Measurements from ENCODE around the gene TENM4. TPM values are rescaled to one million over a fixed set of nuclear protein-coding genes. Genes with fewer than 3 reads are reported as not detected.

TENM4 gene
- polyA plus RNA-seq, 12 donors = 6.1 to 12.6 (median 7.8) TPM; not detected in 1

DNA sequence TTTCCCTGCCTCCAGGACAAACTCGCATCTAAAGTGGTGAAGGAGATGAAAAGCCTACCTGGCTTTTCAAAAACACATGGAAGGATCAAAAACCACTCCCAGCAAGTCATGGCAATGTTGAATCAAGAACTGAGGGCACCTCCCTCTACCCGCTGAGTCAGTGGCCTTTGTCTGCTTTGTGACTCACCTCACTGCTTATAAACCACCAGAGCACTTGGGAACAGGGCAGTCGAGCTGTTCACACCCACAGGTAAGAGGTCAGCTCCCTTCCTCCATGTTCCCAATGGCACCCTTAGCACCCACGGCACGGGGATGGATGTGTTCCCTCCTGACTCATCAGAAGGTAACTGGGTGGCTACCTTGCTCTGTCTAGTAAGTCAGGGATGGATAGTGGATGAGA lies 21.7 kb downstream of the TENM4 start:
- DNase-seq = no peak

DNA sequence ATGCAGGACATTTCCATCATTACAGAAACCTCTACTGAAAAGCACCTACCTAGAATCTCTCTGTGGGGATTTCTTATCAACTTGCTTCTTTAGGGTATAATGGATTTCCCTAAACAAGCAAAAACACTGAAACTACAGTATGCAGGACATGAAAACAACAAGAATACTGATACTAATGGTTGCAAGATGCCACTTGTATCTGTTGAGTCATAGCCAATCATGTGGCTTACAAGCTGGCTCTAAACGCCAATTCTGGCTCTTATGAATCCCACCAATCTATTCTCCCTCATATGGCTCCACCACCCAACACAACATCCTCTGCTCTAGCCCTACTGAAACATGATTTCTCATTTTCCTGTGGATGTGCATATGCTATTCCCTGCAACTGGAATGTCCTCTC lies 22.6 kb downstream of the TENM4 start:
- no peak for DNase-seq

DNA sequence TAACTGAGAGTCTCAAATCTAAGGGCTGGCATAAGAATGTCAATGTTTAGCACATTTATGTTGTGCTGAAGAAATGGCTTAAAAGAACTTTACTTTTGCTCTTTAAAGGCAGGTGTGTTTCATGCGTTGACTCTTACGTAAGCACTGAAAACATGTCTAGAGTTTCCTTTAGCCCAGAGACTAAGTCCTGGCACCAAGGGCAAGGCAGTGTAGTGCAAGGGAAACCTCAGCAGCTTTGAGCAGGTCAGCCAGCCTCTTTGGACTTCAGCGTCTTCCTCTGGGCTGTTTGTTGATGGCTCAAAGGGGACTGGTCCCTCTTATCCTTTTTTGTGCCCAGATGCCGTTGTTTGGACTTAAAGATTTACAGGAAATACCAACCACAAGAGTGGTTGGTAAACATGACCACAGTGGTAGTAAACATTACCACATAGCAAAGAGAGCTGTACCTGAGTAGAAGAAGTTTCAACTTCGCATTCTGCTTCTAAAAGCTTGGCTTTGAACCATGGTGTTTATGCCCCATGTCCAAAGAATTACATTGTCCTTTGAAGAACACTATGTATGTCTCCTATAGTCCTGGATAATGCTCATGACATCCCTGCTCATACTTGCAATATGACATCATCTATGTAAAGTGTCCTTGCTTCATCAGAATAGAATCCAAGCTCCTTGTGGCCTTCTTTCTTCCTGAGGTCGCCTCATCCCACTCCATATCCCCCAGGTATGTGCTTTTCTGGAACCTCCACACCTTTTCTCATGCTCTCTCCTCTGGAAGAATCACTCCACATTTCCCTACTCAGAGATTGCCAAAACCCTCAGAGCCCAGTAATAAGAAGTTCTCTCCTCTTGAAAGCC lies 23.5 kb downstream of the TENM4 start:
- no peak for DNase-seq

DNA sequence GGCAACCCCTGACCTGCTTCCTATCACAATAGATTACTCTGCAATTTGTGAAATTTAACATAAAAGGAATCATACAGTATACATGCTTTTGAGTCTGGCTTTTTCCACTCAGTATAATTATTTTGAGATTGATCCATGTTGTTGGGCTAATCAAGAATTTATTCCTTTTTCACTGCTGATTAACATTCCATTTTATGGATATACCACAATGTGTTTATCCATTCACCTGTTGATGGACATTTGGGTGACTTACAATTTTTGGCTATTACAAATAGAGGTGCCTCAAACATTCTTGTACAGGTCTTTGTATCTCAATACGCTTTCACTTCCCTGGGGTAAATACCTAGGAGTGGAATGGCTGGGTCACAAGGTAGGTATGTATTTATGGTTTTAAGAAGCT lies 24.9 kb downstream of the TENM4 start:
- no peak for DNase-seq

DNA sequence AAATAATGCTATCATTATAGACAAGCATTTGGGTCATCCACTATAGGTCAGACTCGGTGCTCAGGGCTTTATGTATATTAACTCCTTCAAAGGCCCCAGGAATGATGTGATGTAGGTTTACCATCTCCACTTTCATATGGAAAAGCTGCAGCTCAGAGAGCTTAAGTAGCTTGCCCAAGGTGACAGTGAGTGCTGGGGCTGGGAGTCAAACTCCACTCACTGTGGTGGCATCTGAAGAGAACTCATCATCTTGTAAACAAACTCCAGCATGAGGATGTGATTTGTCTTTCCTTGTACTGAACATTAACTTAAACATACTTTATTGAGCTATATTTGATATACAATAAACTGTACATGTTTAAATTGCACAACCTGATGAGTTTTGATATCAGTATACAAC lies 25.4 kb downstream of the TENM4 start:
- DNase-seq = no peak

DNA sequence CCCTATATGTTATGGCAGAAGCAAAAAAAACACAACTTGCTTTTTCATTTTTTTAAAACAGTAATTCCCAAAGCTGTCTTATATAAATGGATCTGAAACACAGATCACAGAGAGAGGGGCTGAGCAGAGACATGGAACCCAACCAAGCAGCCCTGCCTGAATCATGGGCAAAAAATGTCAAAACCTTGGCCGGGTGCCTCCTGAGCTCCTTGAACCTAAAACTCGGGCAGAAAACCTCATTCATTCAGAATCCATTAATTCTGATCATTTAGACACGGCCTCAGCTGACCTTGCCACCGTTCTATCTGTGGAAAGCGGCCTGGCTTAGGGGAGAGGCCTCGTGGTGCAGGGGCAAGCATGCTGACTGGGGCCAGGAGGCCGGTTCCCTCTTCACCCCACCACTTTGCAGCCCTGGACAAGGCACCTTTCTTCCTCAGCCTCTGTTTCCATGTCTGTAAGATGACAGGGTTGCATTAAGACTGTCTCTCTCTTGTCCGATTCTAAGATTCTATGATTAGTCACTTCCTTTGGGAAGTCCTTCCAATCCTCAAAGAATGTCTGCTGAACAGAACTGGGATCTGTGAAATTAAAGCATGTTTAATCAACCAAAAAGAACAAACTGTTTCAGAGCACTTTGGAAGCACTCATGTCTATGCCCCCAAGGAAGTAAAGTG lies 26.0 kb downstream of the TENM4 start:
- no peak for DNase-seq

DNA sequence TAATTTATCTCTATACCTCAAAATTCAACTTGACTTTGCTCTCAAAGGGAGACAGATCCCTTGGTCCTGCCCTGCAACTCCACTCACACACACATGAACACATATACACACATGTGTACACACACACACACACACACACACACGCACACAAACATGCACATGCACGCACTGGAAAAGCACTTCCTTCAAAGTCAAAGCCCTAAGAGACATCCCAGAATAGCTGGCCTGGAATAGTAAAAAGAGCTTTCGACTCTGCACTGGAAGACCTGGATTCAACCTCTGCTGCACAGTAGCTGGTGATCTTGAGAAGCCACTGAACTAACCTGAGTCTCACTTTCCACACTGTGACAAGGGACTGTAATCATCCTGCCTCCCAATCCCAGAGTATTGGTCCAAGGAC lies 26.8 kb downstream of the TENM4 start:
- no peak for DNase-seq

DNA sequence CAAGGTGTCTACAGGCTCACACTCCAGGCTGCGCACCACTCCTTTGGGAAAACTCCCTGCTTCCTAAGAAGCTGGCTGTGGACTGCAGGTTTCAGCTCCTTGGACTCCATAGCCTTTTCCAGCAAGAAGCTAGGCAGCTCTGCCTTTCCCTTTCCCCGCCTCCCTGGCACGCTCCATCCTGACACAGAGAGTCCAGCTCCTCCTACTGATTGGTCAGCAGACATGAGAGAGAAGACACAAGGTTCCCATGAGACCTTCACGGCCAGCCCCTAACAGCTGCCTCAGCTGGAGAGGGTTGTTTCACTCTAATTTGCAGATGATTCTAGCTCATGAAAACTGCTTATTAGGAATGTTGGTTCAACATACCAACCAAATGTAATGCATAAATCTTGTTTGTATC lies 27.6 kb downstream of the TENM4 start:
- DNase-seq = peak; percentile 94

DNA sequence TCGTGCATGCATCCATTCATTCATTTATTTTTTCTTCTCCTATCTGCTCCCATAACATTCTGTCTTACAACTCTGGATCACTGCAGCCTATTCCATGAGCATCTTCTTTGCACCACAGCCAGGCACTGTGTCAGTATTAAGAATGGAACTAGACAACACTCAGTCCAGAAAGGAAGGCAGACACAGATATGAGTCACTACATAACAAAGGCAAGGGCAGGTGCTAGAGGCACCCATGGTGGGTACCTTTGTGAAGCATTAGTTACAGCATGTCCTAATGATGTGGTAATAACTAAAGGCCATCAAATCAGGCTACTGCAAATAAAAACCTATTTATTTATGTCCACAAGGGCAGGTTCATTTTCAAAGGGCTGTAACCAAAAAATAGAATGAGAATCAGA lies 28.1 kb downstream of the TENM4 start:
- no peak for DNase-seq

DNA sequence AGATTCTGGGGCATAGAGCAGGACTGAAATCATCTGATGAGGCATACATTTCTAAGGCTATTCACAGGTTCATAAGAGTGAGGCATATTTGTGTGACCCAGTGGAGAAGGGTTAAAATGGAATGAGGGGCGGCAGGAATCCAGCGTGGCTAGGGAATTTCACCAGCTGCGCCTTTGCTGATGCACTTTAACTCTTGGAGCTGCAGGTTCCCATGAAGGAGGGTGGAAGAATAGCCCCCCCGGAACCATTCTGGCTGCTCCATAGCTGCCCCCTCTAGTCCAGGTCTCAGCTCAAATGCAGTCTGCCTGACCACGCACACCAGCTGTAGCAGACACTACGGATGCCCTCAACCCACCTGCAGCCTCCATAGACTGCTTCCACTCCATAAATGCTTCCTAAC lies 31.5 kb downstream of the TENM4 start:
- no peak for DNase-seq

DNA sequence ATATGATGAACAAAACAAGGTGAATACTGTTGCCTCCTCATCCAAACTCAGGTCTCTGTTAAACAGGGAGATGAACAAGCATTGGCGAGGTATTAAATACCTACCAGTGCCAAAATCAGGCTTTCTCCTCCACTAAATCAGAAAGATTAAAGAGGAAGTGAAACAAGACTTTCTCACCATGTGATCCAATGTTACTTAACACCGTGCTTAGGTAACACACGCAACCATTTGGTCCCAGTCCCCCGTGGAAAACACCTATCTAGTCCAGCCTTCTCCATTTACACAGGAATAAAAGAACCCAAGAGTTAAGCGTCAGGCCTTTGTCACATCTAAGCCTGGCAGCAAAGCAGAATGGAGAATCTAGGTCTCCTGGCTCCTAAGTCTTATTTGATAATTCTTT lies 34.5 kb downstream of the TENM4 start:
- DNase-seq = no peak

DNA sequence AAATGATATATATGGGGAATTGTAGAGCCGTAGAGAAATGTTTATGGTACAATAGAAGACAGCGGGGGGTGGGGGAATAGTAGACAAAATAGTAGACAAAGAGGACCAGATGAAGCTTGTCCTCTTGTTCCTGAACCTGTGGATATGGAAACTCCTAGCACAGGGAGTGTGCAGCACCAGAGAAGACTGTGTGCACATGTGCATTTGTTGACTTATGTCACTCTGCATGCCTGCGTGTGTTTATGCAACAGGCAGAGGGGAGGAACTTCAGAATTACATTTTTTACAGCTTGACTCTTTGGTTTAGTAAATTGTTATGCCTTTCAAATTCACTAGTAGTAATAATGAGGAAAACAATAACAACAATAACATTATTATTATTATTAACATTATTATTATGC lies 36.0 kb downstream of the TENM4 start:
- no peak for DNase-seq

DNA sequence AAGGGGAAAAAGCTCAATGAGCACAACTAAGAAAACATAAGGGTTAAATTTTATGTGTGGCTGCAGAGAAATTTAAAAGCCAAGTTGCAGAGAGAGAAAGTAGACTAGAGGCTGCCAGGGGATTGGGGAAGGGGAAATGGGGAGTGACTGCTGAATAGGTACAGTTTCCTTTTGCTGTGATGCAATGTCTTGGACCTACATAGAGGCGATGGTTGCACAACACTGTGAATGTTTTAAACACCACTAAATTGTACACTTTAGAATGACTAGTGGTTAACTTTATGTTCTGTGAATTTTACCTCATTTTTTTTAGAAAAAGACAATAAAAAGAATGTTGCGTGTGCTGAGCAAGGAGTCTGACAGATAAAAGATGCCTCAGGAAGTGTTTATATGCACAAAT lies 36.5 kb downstream of the TENM4 start:
- DNase-seq = no peak

DNA sequence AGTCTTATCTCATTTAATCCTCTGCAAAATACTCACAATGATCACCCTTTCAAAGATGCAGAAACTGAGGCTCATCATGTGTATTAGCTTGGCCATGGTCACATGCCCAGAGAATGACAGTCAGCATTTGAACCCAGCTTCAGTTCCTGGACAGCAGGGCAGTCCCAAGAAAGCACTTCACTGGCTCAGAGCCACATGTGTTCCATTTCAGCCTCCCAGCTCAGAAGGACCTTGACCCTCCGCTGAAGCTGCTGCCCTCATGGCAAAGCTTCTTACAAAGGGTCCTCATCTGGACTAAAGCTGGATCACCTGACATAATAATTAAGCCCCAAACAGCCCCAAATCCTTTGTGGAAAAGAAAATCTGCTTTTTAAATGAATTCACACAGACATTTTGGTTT lies 37.0 kb downstream of the TENM4 start:
- DNase-seq = no peak

DNA sequence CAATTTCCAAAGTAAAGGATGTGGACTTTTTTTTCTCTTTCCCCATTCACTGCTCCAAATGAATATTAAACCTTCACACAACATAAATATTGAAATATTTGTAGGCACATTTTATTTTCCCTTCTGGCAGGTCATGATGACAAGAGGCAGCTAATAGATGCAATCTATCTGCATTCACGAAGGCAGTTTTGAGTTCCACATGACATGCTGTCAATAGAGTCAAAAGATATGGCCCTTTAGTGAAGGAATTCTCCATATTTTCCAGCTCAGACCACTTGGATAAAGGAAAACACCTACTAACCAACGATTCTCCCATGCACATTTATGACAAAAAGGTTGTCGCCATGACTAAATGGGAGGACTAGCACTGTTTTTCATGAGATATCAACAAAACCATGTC lies 37.9 kb downstream of the TENM4 start:
- DNase-seq = no peak

DNA sequence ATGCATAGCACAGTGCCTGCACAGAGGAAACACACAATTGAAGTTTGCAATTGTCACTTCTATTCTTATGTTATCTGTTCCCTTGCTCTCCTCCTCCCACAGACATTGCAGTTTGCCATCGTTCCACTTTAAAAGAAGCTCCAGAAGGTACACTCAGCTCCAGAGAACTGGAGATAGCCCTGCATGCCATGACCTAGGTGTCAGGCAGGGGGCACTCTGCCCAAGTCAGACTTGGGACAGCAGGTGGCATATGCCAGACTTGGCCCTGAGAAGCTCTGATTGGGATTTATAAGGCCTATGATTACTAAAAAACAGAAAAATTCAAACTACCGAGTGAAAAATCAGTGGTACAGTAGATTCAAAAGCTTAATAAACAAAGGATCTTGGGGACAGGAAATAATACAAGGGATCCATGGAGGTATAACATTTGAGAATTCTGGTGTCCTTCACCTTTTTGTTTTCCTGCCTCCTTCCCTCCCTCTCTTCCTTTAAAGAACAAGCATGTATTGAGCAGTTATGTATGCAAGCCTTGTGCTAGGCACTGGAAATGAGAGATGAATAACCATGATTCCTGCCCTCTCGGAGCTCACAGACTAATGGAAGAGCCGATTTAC lies 40.0 kb downstream of the TENM4 start:
- no peak for DNase-seq

DNA sequence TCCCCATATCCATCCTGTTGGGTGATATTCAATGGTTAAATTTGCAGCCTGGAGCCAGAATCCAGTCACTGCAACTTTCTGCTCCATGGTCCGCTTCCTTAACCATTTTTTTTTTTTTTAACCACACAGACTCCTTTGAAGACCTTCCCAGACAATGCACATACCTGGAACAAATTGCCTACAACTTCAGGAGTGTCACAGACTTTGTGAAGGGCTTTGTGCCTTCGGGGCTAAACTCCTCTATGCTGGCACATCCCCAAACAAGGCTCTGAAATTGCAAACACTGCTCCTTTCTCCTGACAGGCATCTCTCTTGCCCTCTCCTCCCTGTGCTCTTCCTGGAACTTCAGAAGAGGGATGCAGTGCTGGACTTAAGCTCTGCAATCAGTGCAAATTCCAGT lies 40.6 kb downstream of the TENM4 start:
- DNase-seq = no peak

DNA sequence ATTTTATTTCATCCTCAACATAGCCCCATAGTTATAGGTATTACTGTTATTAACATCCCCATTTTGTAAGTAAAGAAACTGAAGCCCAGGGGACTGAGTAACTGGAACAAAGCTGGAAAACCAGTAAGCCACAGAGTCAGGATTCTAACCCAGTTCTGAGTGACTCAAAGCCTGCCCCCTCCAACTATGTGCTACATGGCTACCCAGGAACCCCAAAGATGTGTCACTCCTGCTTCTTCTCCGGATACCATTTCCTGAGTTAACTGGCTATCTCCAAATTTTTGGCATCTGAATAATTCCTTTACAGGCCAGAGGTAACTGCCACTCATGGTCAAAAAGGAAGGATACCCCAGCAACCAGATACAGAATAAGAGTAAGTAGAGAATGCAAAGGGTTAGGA lies 43.6 kb downstream of the TENM4 start:
- DNase-seq = no peak

DNA sequence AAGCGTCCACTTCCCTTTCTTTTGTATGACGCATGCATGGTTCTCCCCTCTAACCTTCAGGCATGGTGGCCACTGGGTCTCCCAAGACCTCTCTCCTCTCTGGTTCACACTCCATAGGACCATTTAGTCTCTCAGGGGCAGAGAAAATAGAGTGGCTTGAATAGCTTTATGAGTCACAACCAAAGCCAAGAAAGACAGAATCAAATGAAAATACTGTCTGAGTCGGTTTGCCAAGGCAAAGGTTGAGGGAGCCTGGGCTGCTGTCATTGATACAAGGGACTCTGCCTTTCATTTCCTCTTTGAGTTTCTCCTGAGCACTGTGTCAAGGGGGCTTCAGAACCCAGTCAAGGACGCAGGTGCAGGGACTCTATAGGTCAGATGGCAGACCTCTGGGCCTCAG lies 44.2 kb downstream of the TENM4 start:
- DNase-seq = no peak

DNA sequence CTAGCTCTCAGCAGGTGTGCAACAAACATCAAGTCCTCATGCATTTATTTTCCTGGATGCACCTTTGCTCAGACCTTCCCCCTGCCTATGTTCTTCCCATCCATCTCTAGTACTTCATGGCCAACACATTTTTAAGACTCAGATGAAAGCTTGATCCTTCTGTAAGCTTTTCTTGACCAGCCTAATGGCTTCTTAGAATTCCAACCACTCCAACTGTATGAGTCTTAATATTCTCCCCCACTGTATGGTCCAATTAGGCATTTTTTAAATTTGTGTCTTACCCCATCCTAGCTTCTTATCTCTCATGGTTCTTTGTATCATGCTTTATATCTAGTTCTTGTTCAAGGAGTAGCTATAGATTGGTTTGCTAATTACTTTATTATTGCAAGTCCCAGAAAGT lies 44.8 kb downstream of the TENM4 start:
- no peak for DNase-seq

DNA sequence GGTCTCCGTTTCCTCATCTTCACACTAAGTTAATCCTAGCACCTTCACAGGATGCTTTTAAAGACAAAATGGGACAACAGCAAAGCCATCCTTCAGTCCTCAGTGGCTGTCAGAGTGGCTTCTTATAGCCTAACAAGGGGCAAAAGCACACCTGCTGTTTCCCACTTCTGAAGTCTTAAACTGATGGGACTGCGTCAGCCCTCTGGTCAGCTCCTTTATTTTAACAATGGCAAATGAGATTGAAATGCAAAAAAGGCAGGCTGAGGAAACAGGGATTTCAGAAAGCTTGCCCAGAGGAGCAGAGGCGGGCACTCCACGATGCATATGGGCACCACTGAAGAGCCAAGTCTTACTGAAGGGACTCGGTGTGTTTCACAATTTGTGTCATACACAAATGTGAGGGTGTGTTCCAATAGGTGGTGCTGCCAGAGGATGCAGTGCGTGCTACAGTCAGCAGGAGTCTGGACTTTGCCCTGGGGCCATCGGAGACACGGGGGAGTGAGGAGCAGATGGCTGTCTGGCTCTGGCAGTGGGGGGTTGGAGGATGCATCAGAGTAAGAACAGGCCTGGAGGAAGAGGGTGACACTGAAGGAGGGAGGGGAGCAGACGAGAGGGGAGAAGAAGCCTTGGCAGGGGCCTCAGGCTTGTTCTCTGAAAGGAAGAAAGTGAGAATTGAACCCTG lies 47.3 kb downstream of the TENM4 start:
- DNase-seq = no peak

DNA sequence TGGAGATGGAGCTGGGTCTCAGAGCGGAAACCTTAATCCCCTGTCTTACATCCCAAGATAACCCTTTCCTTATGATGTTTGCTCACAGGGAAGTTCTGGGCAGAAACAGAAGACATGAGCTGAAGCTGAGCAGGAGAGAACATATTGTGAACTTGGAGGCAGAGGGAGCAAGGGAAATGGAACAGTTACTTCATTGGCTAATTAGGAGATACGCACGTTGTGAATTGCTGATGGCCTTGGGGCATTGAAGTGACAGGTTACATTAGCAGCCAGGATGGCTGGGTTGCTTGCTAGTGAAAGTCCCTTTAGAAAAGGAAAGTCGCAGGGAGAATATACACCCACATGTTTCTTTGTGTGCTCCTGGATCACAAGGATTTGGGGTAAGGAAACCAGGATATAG lies 48.7 kb downstream of the TENM4 start:
- no peak for DNase-seq

DNA sequence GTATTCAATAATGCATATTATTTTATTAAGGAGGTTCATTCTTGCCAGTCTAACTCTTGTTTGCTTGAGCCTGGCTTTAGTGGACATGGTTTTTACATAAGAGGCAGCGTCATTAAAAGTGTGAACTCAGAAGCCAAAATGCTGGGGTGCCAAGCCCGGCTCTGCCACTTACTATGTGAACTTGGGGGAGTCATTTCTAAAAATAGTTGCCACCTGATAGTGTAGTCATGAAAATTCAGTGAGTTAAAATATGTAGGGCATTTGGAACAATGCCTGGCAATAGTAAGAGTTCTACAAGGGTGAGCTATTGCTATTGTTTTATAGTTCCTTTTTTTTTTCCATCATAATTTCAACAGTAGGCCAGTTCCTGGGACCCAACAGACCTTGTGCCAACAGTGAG lies 49.9 kb downstream of the TENM4 start:
- no peak for DNase-seq
